ENCODE measurements around the gene LARP1. TPM values are rescaled to one million over a fixed set of nuclear protein-coding genes. Genes with fewer than 3 reads are reported as not detected.

Gene LARP1
- polyA plus RNA-seq, 6 donors from 2014 or later, result 4.3 to 22.7 (median 11.1) TPM

Other genes starting within 250 kb of the LARP1 start
- 1 to 10 TPM in 3 of 6 donors, under 1 TPM in 2, not detected in 1; 0.34 to 3.6 (median 1.3) TPM for gene FAXDC2, start 95.2 kb downstream of the LARP1 start, polyA plus RNA-seq (ENCODE audit: low read depth in 6 of 6)
- gene CNOT8, start 103.2 kb downstream of the LARP1 start, polyA plus RNA-seq (ENCODE audit: low read depth in 6 of 6), result 100 to 1,000 TPM; 155 to 240 (median 185) TPM
- 10 to 100 TPM in 4 of 6 donors, 1 to 10 TPM in 2; 3.5 to 16.3 (median 10.7) TPM for gene GEMIN5, start 182.8 kb downstream of the LARP1 start, polyA plus RNA-seq (ENCODE audit: low read depth in 6 of 6)
- gene MRPL22, start 185.7 kb downstream of the LARP1 start, polyA plus RNA-seq (ENCODE audit: low read depth in 6 of 6), result 100 to 1,000 TPM in 2 of 6 donors, 10 to 100 TPM in 4; 77.2 to 107 (median 86.9) TPM

Measured in naive B cell (primary cell).